ENCODE measurements around the gene RABGGTA. TPM values are rescaled to one million over a fixed set of nuclear protein-coding genes. Genes with fewer than 3 reads are reported as not detected.

RABGGTA gene
- total RNA-seq, 1 donor from 2014 or later = 32.6 TPM

- H3K4me3 ChIP-seq (ENCODE audit: low read depth, low read length) = no peak overlapping the region
- FAIRE-seq (no peak), DNase-seq (ENCODE audit: low read depth) (no peak)
- H3K36me3 ChIP-seq (ENCODE audit: control insufficient read depth, insufficient read depth, low read length) = peaks cover 26% of the 10 kb centered on the region
- no peaks in the 10 kb centered on the region for H3K27me3 ChIP-seq (ENCODE audit: control insufficient read depth, insufficient read depth, low read length)
- no peak for TF ChIP-seq CTCF (IDR thresholded peaks at IDR 0.05; ENCODE audit: insufficient read depth, low read length, severe bottlenecking)
Measured at GRCh38 chr14:24236689-24237462, 34.5 kb downstream of the RABGGTA start.

- Histone ChIP-seq H3K4me3 (ENCODE audit: low read depth, low read length) (no peak overlapping the region), H3K36me3 (ENCODE audit: control insufficient read depth, insufficient read depth, low read length) (peaks cover 25% of the 10 kb centered on the region), H3K27me3 (ENCODE audit: control insufficient read depth, insufficient read depth, low read length) (no peaks in the 10 kb centered on the region)
- FAIRE-seq = no peak
- no peak for TF ChIP-seq CTCF (IDR thresholded peaks at IDR 0.05; ENCODE audit: insufficient read depth, low read length, severe bottlenecking)
- no peak for DNase-seq (ENCODE audit: low read depth)
Measured at GRCh38 chr14:24235804-24236688, 35.4 kb downstream of the RABGGTA start.

GRCh38 chr14:24234095-24235005 is 37.0 kb downstream of the RABGGTA start:
- DNase-seq (ENCODE audit: low read depth) (no peak), FAIRE-seq (no peak)
- H3K4me3 ChIP-seq (ENCODE audit: low read depth, low read length) = no peak overlapping the region
- H3K27me3 ChIP-seq (ENCODE audit: control insufficient read depth, insufficient read depth, low read length) = no peaks in the 10 kb centered on the region
- H3K36me3 ChIP-seq (ENCODE audit: control insufficient read depth, insufficient read depth, low read length) = peaks cover 16% of the 10 kb centered on the region
- TF ChIP-seq CTCF (IDR thresholded peaks at IDR 0.05; ENCODE audit: insufficient read depth, low read length, severe bottlenecking) = no peak

GRCh38 chr14:24233538-24233866 is 37.9 kb downstream of the RABGGTA start:
- peak; percentile 21 for DNase-seq (ENCODE audit: low read depth)
- Histone ChIP-seq H3K4me3 (ENCODE audit: low read depth, low read length) (peak overlapping the region; percentile 63), H3K27me3 (ENCODE audit: control insufficient read depth, insufficient read depth, low read length) (no peaks in the 10 kb centered on the region), H3K36me3 (ENCODE audit: control insufficient read depth, insufficient read depth, low read length) (peaks cover 16% of the 10 kb centered on the region)
- no peak for FAIRE-seq
- TF ChIP-seq CTCF (IDR thresholded peaks at IDR 0.05; ENCODE audit: insufficient read depth, low read length, severe bottlenecking) = no peak

GRCh38 chr14:24232645-24233537 is 38.5 kb downstream of the RABGGTA start, which contains the start of gene GMPR2:
Gene GMPR2, plus strand, starts transcription at chr14:24232929. Its CDS starts 325 bp downstream, at chr14:24233254.
- Histone ChIP-seq H3K4me3 (ENCODE audit: low read depth, low read length) (peak within 1 kb of the TSS; percentile 63), H3K36me3 (ENCODE audit: control insufficient read depth, insufficient read depth, low read length) (peaks cover 17% of the 10 kb centered on the region), H3K27me3 (ENCODE audit: control insufficient read depth, insufficient read depth, low read length) (no peaks in the 10 kb centered on the region)
- peak; percentile 35 for DNase-seq (ENCODE audit: low read depth)
- no peak for TF ChIP-seq CTCF (IDR thresholded peaks at IDR 0.05; ENCODE audit: insufficient read depth, low read length, severe bottlenecking)
- FAIRE-seq = no peak
